Spleen (tissue), 11 donors: Measurements from ENCODE around the gene UBE2E2. TPM values are rescaled to one million over a fixed set of nuclear protein-coding genes. Genes with fewer than 3 reads are reported as not detected.

ENCODE experiments used
- DNase-seq: peaks from one replicate; pipeline ENCODE4 v3.0.0-alpha.2; 2020
- H3K27ac ChIP-seq, 8 donors: fragments of 200-600 bp; sonication (generic) in 7 of 8; 1 replicate in 4 of 8; 2 replicates in 4 of 8; pipeline versions ENCODE4 v1.5.0 to v1.8.0; 2016 to 2021; ENCODE audit warnings: inconsistent platforms in 4 of 8, mild to moderate bottlenecking in 4 of 8, moderate library complexity in 1 of 8
- H3K27me3 ChIP-seq, 7 donors: fragments of 200-600 bp; sonication (generic) in 6 of 7; replicated peaks in 1 of 7; 1 replicate in 4 of 7; 2 replicates in 3 of 7; pipeline versions ENCODE4 v1.5.0 to v1.8.0; 2016 to 2021; ENCODE audit warnings: inconsistent platforms in 3 of 7, mild to moderate bottlenecking in 1 of 7
- H3K36me3 ChIP-seq, 6 donors: fragments of 200-600 bp; sonication (generic) in 5 of 6; 1 replicate in 4 of 6; 2 replicates in 2 of 6; pipeline versions ENCODE4 v1.5.0 to v1.8.0; 2016 to 2021; ENCODE audit warnings: inconsistent platforms in 2 of 6
- H3K4me1 ChIP-seq, 6 donors: fragments of 200-600 bp; sonication (generic) in 5 of 6; 1 replicate in 3 of 6; 2 replicates in 3 of 6; pipeline versions ENCODE4 v1.5.0 to v1.8.0; 2016 to 2021; ENCODE audit warnings: inconsistent platforms in 3 of 6
- H3K4me3 ChIP-seq, 8 donors: fragments of 200-600 bp; sonication (generic) in 7 of 8; 1 replicate in 4 of 8; 2 replicates in 4 of 8; pipeline versions ENCODE4 v1.5.0 to v1.8.0; 2016 to 2021; ENCODE audit warnings: inconsistent platforms in 4 of 8, mild to moderate bottlenecking in 4 of 8, moderate library complexity in 2 of 8
- H3K9me3 ChIP-seq, 8 donors: fragments of 200-600 bp; sonication (generic) in 7 of 8; 1 replicate in 4 of 8; 2 replicates in 4 of 8; pipeline versions ENCODE4 v1.5.0 to v1.8.0; 2016 to 2021; ENCODE audit warnings: inconsistent platforms in 4 of 8
- CTCF ChIP-seq, 11 experiments: fragments of 200-600 bp in 7 of 11; fragments of 450-650 bp in 4 of 11; sonication (generic) in 4 of 11; IDR thresholded peaks in 8 of 11; conservative IDR thresholded peaks in 3 of 11; 1 replicate in 7 of 11; 2 replicates in 4 of 11; pipeline versions ENCODE4 v1.4.0 to v1.8.0; 2016 to 2021; ENCODE audit warnings: antibody characterized with exemption in 11 of 11, inconsistent platforms in 4 of 11, mild to moderate bottlenecking in 1 of 11
- POLR2A ChIP-seq, 3 donors: fragments of 450-650 bp; IDR thresholded peaks; one replicate each; pipeline ENCODE4 v1.5.1; 2017; ENCODE audit warnings: antibody characterized with exemption in 3 of 3, mild to moderate bottlenecking in 1 of 3
- POLR2AphosphoS5 ChIP-seq, 3 donors: sonication (generic); formaldehyde crosslinking; IDR thresholded peaks; one replicate each; pipeline ENCODE4 v1.5.1; 2017; ENCODE audit warnings: antibody characterized with exemption in 3 of 3
- WGBS, 5 donors: extraction: QIAGEN DNeasy Blood & Tissue Kit in 3 of 5; methylation state at CpG; one replicate each; pipeline versions ENCODE4 v1.1.5 to v1.1.7; 2013 to 2018; 5-methylcytosine and 5-hydroxymethylcytosine counted together
- intact Hi-C: fragments of 100-400 bp; cut with DNase I; formaldehyde crosslinking; loops from one replicate; pipeline ENCODE4 v1.15.0; 2023; ENCODE audit warnings: low total_unique reads
- polyA plus RNA-seq, 3 donors: library from polyadenylated mRNA; stranded (reverse); fragments of 200-250 nt; gene quantifications; one replicate each; pipeline ENCODE4 v1.2.1, GENCODE V29; 2013
- total RNA-seq, 7 donors: library from RNA; depleted of rRNA in 3 of 7; stranded (reverse); fragments of >200 nt in 3 of 7; fragmentation: NEBNext Ultra II Directional in 4 of 7; extraction: Animal tissue kit (Norgen Biotek cat#: 25700) in 4 of 7; gene quantifications; one replicate each; pipeline versions ENCODE4 v1.1.0 to v1.2.1, GENCODE V29; 2016 to 2021
- donor health status: healthy with polysubstance abuse.
- donor health status: DM: no; HTN: no; CAD: no; lungs with moderate emphysema.
- donor health status: DM: no; HTN: no; CAD: no.
- donor health status: Bipolar disorder and iron deficiency.
- donor health status: healthy.
- donor health status: DM: no; HTN: no; CAD: no.
- donor health status: DM: yes; HTN: yes; CAD: no.

UBE2E2 gene
- total and polyA plus RNA-seq, 10 donors = 27.9 to 87.6 (median 41.2) TPM

DNA sequence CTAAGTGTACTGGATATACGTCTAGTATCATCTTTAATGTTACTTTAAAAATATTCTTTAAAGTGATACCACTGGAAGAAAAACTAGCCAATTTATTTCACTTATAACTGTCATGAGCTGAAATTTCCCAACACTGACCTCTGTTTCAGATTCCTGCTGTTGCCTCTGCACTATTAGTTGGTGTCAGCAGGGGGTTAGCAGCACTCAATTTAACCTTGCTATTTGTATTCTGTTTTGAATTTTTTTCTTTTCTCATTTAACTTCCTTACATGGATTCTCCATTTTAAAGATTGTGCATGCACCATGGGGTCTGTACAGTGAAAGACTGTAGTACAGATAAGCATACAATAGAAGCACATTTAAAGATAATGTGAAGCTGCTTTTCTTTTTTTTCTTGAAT, 169.2 kb downstream of the UBE2E2 start:
- Histone ChIP-seq H3K27me3 (no peaks in the 10 kb centered on the region), H3K27ac (no peak overlapping the region), H3K4me3 (no peak overlapping the region), H3K4me1 (peaks cover 0 to 29% (median 4%) of the 10 kb centered on the region in 6 donors), H3K36me3 (no peaks in the 10 kb centered on the region), H3K9me3 (no peaks in the 10 kb centered on the region)
- WGBS, 5 donors = 67 to 84% (median 75%) methylated on average over 1 of the region's 1 CpG
- intact Hi-C loops = no loop called here
- no peak for TF ChIP-seq POLR2A (IDR thresholded peaks at IDR 0.05)
- TF ChIP-seq CTCF (IDR thresholded peaks at IDR 0.05 in 8 of 11, conservative IDR thresholded peaks at IDR 0.05 in 3 of 11) = peak in 2 of 11 experiments; percentile 5 to 14
- no peak for DNase-seq

DNA sequence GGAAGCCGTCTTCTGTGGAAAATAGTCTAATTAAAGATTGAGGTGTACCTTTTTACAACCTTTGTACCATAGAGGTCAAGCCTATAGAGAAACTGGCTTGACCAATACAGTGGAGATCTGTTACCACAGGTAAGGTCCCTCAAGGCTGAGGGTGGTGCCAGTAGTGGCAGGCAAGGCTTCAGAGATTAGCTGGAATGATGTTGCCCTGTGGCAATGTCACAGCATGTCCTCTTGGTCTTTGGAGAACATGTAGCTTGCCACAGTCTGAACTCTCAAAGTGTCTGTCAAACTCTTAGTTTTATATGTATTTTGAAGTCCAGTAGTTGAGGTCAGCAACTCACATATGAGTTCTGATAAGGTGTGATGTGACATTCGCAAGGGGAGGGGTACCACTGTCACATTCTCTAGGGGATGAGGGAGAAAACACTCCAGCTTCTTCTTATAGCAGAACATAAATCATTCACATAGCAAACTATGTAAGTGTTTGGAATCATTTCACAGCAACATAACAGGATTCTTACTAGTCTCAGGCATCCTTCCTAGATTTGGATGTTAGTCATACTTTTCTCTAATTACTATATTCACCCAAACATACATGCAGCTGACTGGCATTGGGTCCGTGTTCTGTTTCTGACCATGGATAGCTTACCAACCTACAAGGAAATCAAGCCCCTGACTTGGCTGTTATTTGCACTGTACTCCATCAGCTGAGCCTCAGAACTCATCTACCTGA, 173.6 kb downstream of the UBE2E2 start:
- H3K36me3 ChIP-seq = no peaks in the 10 kb centered on the region

DNA sequence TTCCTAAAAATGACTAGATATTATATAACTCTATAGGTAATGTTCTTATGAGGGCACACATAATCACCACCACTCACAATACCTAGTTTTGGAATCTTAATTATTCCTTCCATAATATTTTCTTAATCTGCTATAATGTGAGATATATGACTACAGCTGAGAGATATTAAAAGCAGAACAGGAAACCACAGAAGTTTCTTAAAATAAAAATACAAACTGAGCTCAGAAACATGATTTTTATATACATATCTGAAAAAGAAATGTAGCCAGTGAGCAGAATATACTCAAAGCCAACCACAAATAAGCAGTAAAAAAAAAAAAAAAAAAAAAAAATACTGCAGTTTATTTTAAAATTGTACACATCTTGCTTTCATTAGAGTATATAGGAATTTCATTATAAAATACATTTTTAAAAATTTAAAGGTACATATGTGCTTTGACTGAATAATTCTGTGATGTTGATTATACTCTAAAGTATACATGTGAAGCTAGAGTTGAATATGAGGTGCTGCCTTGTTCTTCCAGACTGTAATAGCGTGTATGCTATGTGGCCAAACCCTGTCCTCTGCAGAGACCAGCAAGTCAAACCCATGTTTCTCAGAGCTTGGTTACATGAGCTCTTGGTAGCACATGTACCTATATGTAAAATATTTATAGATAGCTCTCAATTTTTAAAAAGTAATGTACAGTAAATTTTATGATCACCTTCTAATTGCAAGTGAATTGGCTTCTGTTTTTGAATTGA, 175.0 kb downstream of the UBE2E2 start:
- intact Hi-C loops = no loop called here
- Histone ChIP-seq H3K27ac (no peak overlapping the region), H3K4me3 (no peak overlapping the region), H3K36me3 (no peaks in the 10 kb centered on the region), H3K9me3 (no peaks in the 10 kb centered on the region), H3K4me1 (peaks cover 3 to 26% (median 15%) of the 10 kb centered on the region in 6 donors), H3K27me3 (no peaks in the 10 kb centered on the region)
- TF ChIP-seq POLR2A (IDR thresholded peaks at IDR 0.05) = no peak
- TF ChIP-seq CTCF (IDR thresholded peaks at IDR 0.05 in 8 of 11, conservative IDR thresholded peaks at IDR 0.05 in 3 of 11) = no peak
- 68 to 89% (median 81%) methylated on average over 1 of the region's 1 CpG for WGBS, 5 donors
- DNase-seq = no peak

More for the DNA sequence above, 173.6 kb downstream of the UBE2E2 start:
- TF ChIP-seq POLR2A (IDR thresholded peaks at IDR 0.05) (no peak), CTCF (IDR thresholded peaks at IDR 0.05 in 8 of 11, conservative IDR thresholded peaks at IDR 0.05 in 3 of 11) (no peak), POLR2AphosphoS5 (IDR thresholded peaks at IDR 0.05) (no peak)
- intact Hi-C loops = no loop called here
- no peak overlapping the region for H3K4me3 ChIP-seq
- H3K27me3 ChIP-seq = no peaks in the 10 kb centered on the region
- no peak overlapping the region for H3K27ac ChIP-seq
- peaks cover 3 to 30% (median 15%) of the 10 kb centered on the region in 6 donors for H3K4me1 ChIP-seq
- WGBS, 5 donors = 93 to 98% (median 95%) methylated on average over 3 of the region's 3 CpGs
- H3K9me3 ChIP-seq = no peaks in the 10 kb centered on the region
- DNase-seq = no peak

DNA sequence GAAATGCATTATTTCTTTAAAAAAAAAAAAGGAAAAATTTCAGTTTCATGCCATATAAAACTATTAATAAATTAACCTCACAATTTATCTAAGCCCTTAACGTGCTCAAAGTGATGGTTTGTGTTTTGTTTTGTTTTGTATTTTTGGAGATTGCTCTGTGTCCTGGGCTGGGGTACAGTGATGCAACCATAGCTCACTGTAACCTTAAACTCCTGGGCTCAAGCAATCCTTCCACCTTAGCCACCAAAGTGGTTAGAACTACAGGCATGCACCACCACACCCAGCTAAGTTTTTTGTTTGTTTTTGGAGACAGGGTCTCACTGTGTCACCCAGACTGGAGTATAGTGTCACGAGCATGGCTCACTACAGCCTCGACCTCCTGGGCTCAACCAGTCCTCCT, 180.7 kb downstream of the UBE2E2 start:
- H3K4me3 ChIP-seq = no peak overlapping the region
- no peaks in the 10 kb centered on the region for H3K27me3 ChIP-seq
- no peak for TF ChIP-seq CTCF (IDR thresholded peaks at IDR 0.05 in 8 of 11, conservative IDR thresholded peaks at IDR 0.05 in 3 of 11)
- no peak for TF ChIP-seq POLR2AphosphoS5 (IDR thresholded peaks at IDR 0.05)
- TF ChIP-seq POLR2A (IDR thresholded peaks at IDR 0.05) = no peak
- DNase-seq = no peak
- H3K36me3 ChIP-seq = no peaks in the 10 kb centered on the region
- no peak overlapping the region for H3K27ac ChIP-seq
- intact Hi-C loops = no loop called here
- no peaks in the 10 kb centered on the region for H3K9me3 ChIP-seq
- H3K4me1 ChIP-seq = peaks cover 0 to 23% (median 10%) of the 10 kb centered on the region in 6 donors
- 84 to 96% (median 89%) methylated on average over 3 of the region's 3 CpGs for WGBS, 5 donors
